Measurements from ENCODE around the gene VPS16. TPM values are rescaled to one million over a fixed set of nuclear protein-coding genes. Genes with fewer than 3 reads are reported as not detected.

The VPS16 gene
- total and polyA plus RNA-seq, 2 of the 4 experiments (the other 2 are of a cell fraction), result 38.7 to 48.0 TPM

DNA sequence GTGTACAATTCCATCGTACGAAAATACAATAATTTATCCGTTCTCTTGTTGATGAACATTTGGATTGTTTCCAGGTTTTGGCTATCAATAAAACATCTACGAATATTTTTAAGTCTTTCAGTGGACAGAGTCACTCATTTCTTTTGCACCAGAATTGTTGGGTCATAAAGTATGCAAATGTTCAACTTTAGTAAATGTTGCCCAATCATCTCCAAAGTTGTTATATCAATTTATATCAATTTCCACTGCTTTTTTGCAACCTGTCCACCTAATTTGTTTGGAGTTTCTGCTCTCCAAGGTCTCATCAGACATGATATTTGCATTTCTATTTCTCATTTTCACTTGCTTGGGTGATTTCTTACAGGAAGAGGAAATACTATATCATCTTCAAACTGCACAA is 13.9 kb upstream of the VPS16 start:
- H3K4me3 ChIP-seq (ENCODE audit: insufficient read depth, low read depth, low read length), result no peak overlapping the region
- H4K8ac ChIP-seq (ENCODE audit: low read depth in 2 of 2, low read length in 2 of 2), result no peak overlapping the region
- H3K23ac ChIP-seq (ENCODE audit: low read depth, low read length), result no peak overlapping the region
- ChIA-PET POLR2A (ENCODE audit: unreplicated experiment) (no interaction called here), CTCF (interaction anchor here (0.7 kb wide), 1 partner anchor 185 kb away, joined by 4 read pairs; no protein-coding TSS in a partner anchor)
- intact Hi-C loops (cut with micrococcal nuclease) (no loop called here), in situ Hi-C loops (cut with MboI; ENCODE audit: low sequenced_read_pairs) (loop anchor here (25.0 kb wide), 1 partner anchor 314 kb away; the partner anchor contains the start of gene ZNF343), dilution Hi-C loops (cut with HindIII; ENCODE audit: low sequenced_read_pairs, unreplicated experiment) (no loop called here)
- H2BK15ac ChIP-seq (ENCODE audit: low read depth, low read length), result no peak overlapping the region
- H3K4me1 ChIP-seq (ENCODE audit: control insufficient read depth, insufficient read depth, low read length), result peaks cover 6% of the 10 kb centered on the region; the same call in 1 of the 2 replicates
- no peak overlapping the region for H2AFZ ChIP-seq (replicated peaks; ENCODE audit: low read length, poor library complexity)
- H3K27ac ChIP-seq (ENCODE audit: insufficient read depth, low read length), result no peak overlapping the region
- H3K9me3 ChIP-seq (ENCODE audit: control insufficient read depth, insufficient read depth, low read length), result no peaks in the 10 kb centered on the region
- H2BK20ac ChIP-seq (ENCODE audit: low read depth, low read length), result no peak overlapping the region
- H3K36me3 ChIP-seq (ENCODE audit: control insufficient read depth, insufficient read depth, low read length), result no peaks in the 10 kb centered on the region
- H2BK120ac ChIP-seq (ENCODE audit: low read depth, low read length), result no peak overlapping the region
- no peak overlapping the region for H4K5ac ChIP-seq (ENCODE audit: low read depth, low read length)
- H3K14ac ChIP-seq (replicated peaks; ENCODE audit: low read depth, low read length), result no peak overlapping the region
- no CpG with 5 or more reads among the region's 4 CpGs for WGBS, 2 experiments (ENCODE audit: extremely low coverage in 2 of 2, insufficient read length in 1 of 2)
- DNase-seq, result no peak
- no TSS peak for BruUV-seq (replicated peaks)
- H3K4ac ChIP-seq (ENCODE audit: low read depth, low read length), result no peak overlapping the region
- H2BK5ac ChIP-seq (ENCODE audit: low read depth, low read length, poor library complexity, severe bottlenecking), result no peak overlapping the region
- no peak overlapping the region for H2AK9ac ChIP-seq (replicated peaks; ENCODE audit: low read depth, low read length, poor library complexity)
- no peak overlapping the region for H3K9ac ChIP-seq (ENCODE audit: low read depth, low read length)
- no peak overlapping the region for H2AK5ac ChIP-seq (ENCODE audit: low read depth, low read length)
- no peak overlapping the region for H4K91ac ChIP-seq (ENCODE audit: insufficient read depth, low read depth, low read length)
- no peak overlapping the region for H3K4me2 ChIP-seq (ENCODE audit: low read depth, low read length)
- no peak overlapping the region for H3K56ac ChIP-seq (ENCODE audit: extremely low read depth, insufficient read depth, low read length)
- no peak for TF ChIP-seq MXI1 (IDR thresholded peaks at IDR 0.05; ENCODE audit: borderline replicate concordance, low read depth, low read length)
- 0 out of 2 replicates have a peak, but pooled peaks have one; percentile 20 for TF ChIP-seq CEBPB (IDR thresholded peaks at IDR 0.05; ENCODE audit: low read depth, low read length)
- no peak overlapping the region for H3K18ac ChIP-seq (ENCODE audit: low read depth, low read length)
- no peak for ATAC-seq (ENCODE audit: low read depth)
- no peaks in the 10 kb centered on the region for H4K20me1 ChIP-seq (ENCODE audit: insufficient read depth, low read length)
- H3K79me1 ChIP-seq (ENCODE audit: low read depth in 1 of 2, low read length in 2 of 2), result no peaks in the 10 kb centered on the region
- H3K9me1 ChIP-seq (ENCODE audit: insufficient read depth, low read length), result no peaks in the 10 kb centered on the region; the same call in 1 of the 2 replicates
- no peaks in the 10 kb centered on the region; the same call in 1 of the 2 replicates for H3K27me3 ChIP-seq (ENCODE audit: control insufficient read depth, insufficient read depth, low read length)
